Duodenal mucosa (tissue), 2 donors: ENCODE measurements around the gene CLRN3.

ENCODE experiments used
- H3K27ac ChIP-seq: one replicate; pipeline ENCODE4 v1.7.0; 2013; ENCODE audit warnings: low read depth, low read length
- H3K27me3 ChIP-seq, 2 donors: one replicate each; pipeline ENCODE4 v1.7.0; 2013; ENCODE audit warnings: low read length in 2 of 2, control low read depth in 1 of 2; ENCODE audit not compliant: insufficient read depth in 2 of 2, control insufficient read depth in 1 of 2
- H3K36me3 ChIP-seq, 2 donors: one replicate each; pipeline ENCODE4 v1.7.0; 2013; ENCODE audit warnings: low read length in 2 of 2, control low read depth in 1 of 2; ENCODE audit not compliant: insufficient read depth in 2 of 2, control insufficient read depth in 1 of 2
- H3K4me1 ChIP-seq, 2 donors: one replicate each; pipeline ENCODE4 v1.7.0; 2013; ENCODE audit warnings: low read length in 2 of 2, control low read depth in 1 of 2; ENCODE audit not compliant: insufficient read depth in 2 of 2, control insufficient read depth in 1 of 2
- H3K4me3 ChIP-seq, 2 donors: one replicate each; pipeline ENCODE4 v1.7.0; 2013; ENCODE audit warnings: low read length in 2 of 2, low read depth in 1 of 2
- H3K9ac ChIP-seq, 2 donors: one replicate each; pipeline ENCODE4 v1.7.0; 2013; ENCODE audit warnings: low read length in 2 of 2, low read depth in 1 of 2
- H3K9me3 ChIP-seq, 2 donors: one replicate each; pipeline ENCODE4 v1.7.0; 2013; ENCODE audit warnings: low read length in 2 of 2, control low read depth in 1 of 2; ENCODE audit not compliant: control insufficient read depth in 1 of 2

CLRN3 gene, protein sequence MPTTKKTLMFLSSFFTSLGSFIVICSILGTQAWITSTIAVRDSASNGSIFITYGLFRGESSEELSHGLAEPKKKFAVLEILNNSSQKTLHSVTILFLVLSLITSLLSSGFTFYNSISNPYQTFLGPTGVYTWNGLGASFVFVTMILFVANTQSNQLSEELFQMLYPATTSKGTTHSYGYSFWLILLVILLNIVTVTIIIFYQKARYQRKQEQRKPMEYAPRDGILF

DNA sequence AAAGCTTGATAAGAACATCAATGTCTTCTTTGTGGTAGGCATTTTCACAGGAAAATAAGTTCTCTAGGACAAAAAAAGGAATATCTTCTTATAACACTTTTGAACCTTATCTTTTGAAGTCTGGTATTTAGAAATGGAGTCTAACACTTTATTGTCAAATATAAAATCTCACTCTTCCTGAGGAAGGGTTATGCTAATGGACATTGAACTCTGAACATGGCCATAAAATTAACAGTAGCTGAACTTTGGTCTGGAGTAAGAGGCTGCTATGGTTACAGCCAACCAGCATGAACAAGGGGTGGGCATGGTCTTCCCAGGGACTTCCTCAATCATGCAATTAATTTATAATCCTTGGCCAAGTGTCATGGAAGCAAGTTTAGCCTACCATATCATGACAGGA is at the start of gene CLRN3:
CLRN3 (minus strand) TSS at position 199 of the 400 bp plus-strand sequence; CDS start at position 42, 157 bp downstream.
- peak within 1 kb of the TSS; percentile 71 to 80 for H3K4me3 ChIP-seq
- H3K27ac ChIP-seq: peak within 1 kb of the TSS; percentile 69
- H3K9ac ChIP-seq: peak within 1 kb of the TSS; percentile 76 to 82
- H3K9me3 ChIP-seq: peaks cover 0 to 3% of the 10 kb centered on the region in 2 donors
- no peaks in the 10 kb centered on the region for H3K27me3 ChIP-seq
- peaks cover 18 to 32% of the 10 kb centered on the region in 2 donors for H3K4me1 ChIP-seq
- no peaks in the 10 kb centered on the region for H3K36me3 ChIP-seq

DNA sequence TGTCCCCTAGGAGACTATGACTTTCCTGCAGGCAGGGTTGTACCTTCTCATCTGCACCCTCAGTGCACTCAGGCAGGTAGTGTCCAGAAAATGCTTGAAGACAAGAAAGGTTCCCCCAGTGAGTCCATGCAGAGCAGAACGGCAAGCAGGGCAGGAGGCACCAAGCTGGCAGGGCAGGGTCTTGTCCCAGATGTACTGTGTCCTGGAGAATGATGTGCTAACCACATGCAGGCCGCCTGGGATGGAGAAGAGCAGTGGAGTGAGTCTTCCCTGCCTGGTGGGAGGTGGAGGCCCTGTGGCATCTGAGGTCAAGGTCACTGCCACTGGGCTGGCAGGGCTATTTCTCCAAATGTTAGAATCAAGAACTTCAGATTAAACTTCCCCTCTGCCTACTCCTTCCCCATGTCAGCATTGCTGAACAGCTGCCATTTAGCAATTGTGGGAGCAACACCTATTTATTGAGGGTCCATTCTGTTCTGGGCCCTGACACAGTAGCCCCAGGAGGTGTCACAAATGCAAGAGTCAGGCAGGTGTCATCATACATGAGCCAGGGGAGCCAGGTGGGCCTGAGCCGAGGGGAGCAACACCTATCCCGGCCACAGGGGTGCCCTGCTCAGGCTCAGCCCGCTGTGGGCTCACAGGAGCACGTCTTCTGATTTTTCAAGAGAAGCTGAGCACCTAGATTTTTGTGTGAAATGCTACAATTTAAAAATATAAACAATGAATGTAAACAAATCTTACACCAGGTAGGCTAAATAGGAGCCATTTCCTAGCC is 48.3 kb upstream of the CLRN3 start:
- H3K36me3 ChIP-seq: no peaks in the 10 kb centered on the region

GRCh38 chr10:127939786-127940330 is 47.1 kb upstream of the CLRN3 start:
- H3K27ac ChIP-seq: no peak overlapping the region

More for the DNA sequence above, 48.3 kb upstream of the CLRN3 start:
- Histone ChIP-seq H3K27ac (no peak overlapping the region), H3K9ac (no peak overlapping the region), H3K4me1 (peaks cover 0 to 11% of the 10 kb centered on the region in 2 donors), H3K9me3 (no peaks in the 10 kb centered on the region), H3K4me3 (no peak overlapping the region), H3K27me3 (no peaks in the 10 kb centered on the region)

DNA sequence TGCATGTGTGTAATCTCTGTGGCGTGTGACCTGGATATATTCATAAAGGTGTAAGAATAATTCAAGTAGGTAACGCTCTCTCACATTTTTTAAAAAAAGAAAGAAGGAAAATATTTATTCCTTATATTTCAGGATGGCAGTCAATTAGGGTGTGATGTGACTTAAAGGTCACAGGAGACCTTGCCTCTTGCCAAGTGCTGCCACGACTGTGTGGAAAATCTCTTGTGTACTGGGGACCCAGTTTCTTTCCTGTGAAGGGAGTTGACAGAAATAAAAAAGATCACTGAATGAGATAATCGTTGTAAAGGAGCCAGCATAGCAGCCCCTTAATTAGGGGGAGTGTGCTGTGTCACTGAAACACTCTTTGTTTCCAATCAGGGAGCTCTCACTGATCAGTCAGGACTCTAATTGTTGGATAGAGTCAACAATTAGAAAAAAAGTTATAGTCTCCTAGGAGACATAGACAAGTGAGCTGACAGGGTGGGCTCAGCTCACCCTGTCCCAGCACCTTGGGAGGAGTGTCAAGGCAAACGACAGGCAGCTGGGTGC is 45.2 kb upstream of the CLRN3 start:
- Histone ChIP-seq H3K9ac (no peak overlapping the region), H3K4me3 (no peak overlapping the region), H3K27ac (no peak overlapping the region)

More at GRCh38 chr10:127939786-127940330, 47.1 kb upstream of the CLRN3 start:
- no peaks in the 10 kb centered on the region for H3K9me3 ChIP-seq
- no peaks in the 10 kb centered on the region for H3K4me1 ChIP-seq
- no peaks in the 10 kb centered on the region for H3K27me3 ChIP-seq
- H3K9ac ChIP-seq: no peak overlapping the region
- H3K4me3 ChIP-seq: no peak overlapping the region
- peaks cover 0 to 3% of the 10 kb centered on the region in 2 donors for H3K36me3 ChIP-seq

DNA sequence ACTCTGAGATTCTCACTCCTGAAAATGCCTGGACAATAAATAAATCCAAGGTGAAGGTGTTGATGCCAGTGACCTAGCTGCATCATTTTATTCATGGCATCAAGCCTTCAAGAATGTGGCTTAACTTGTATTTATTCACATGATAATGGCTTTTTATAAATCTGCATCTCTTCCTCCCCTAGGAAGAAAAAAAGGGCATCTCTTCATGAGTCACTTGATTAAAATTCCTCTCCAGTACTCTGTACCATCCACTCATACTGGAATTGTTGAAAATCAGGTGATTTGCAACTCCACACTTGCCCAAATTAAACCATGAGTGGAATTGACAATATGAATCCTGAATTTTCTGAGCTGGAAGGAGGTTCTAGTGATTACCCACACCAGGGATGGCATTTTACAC is 44.3 kb upstream of the CLRN3 start:
- Histone ChIP-seq H3K27me3 (no peaks in the 10 kb centered on the region), H3K9me3 (no peaks in the 10 kb centered on the region), H3K27ac (no peak overlapping the region), H3K36me3 (peaks cover 0 to 7% of the 10 kb centered on the region in 2 donors), H3K9ac (no peak overlapping the region), H3K4me1 (no peaks in the 10 kb centered on the region), H3K4me3 (no peak overlapping the region)

More for the DNA sequence above, 45.2 kb upstream of the CLRN3 start:
- peaks cover 0 to 7% of the 10 kb centered on the region in 2 donors for H3K36me3 ChIP-seq
- no peaks in the 10 kb centered on the region for H3K4me1 ChIP-seq
- H3K9me3 ChIP-seq: no peaks in the 10 kb centered on the region
- no peaks in the 10 kb centered on the region for H3K27me3 ChIP-seq

GRCh38 chr10:127935071-127935561 is 42.4 kb upstream of the CLRN3 start:
- Histone ChIP-seq H3K9ac (peak overlapping the region in 1 of 2 donors; percentile 11), H3K4me3 (no peak overlapping the region), H3K27ac (peak overlapping the region; percentile 23), H3K9me3 (no peaks in the 10 kb centered on the region), H3K4me1 (no peaks in the 10 kb centered on the region), H3K27me3 (no peaks in the 10 kb centered on the region), H3K36me3 (peaks cover 0 to 7% of the 10 kb centered on the region in 2 donors)

- Histone ChIP-seq H3K4me1 (no peaks in the 10 kb centered on the region), H3K9ac (no peak overlapping the region), H3K9me3 (no peaks in the 10 kb centered on the region), H3K4me3 (no peak overlapping the region), H3K27ac (peak overlapping the region; percentile 23), H3K27me3 (no peaks in the 10 kb centered on the region), H3K36me3 (peaks cover 0 to 7% of the 10 kb centered on the region in 2 donors)
Observed at GRCh38 chr10:127934383-127934782, 41.6 kb upstream of the CLRN3 start.

DNA sequence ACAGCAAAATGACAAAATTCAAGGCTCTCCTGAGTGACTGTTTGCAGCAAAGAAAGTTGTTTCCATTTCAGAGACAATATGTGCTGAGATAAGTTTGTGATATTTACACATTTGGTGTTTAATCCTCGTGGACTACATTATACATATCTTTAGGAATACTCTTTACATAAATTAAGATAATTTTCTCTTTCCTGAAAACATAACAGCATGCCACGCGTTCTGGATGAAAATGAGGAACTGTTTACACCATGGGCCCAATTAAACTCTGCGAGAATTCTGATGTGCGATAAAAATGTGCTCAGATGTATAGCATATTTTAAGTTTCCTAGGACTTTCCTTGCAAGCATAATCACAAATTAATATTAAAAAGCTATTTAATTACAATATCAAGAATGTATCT is 40.5 kb upstream of the CLRN3 start:
- H3K36me3 ChIP-seq: peaks cover 0 to 7% of the 10 kb centered on the region in 2 donors
- H3K4me3 ChIP-seq: no peak overlapping the region
- no peak overlapping the region for H3K9ac ChIP-seq
- H3K27me3 ChIP-seq: no peaks in the 10 kb centered on the region
- no peaks in the 10 kb centered on the region for H3K9me3 ChIP-seq
- no peak overlapping the region for H3K27ac ChIP-seq
- no peaks in the 10 kb centered on the region for H3K4me1 ChIP-seq

- peaks cover 0 to 7% of the 10 kb centered on the region in 2 donors for H3K36me3 ChIP-seq
- peaks cover 0 to 2% of the 10 kb centered on the region in 2 donors for H3K4me1 ChIP-seq
- H3K9me3 ChIP-seq: no peaks in the 10 kb centered on the region
- no peak overlapping the region for H3K9ac ChIP-seq
- no peak overlapping the region for H3K4me3 ChIP-seq
- H3K27me3 ChIP-seq: no peaks in the 10 kb centered on the region
- H3K27ac ChIP-seq: no peak overlapping the region
Observed at GRCh38 chr10:127932521-127933270, 40.0 kb upstream of the CLRN3 start.
